GM19438 (cell line): ENCODE results near the gene CADM4.
"Not testable (repeated sequence)": the region's sequence is repeated elsewhere in the genome, so short reads cannot be mapped to it uniquely, and the experiment has no call there.

Source experiments
- ATAC-seq: cut with Tn5 transposase; IDR thresholded peaks from one replicate; pipeline ENCODE4 v1.9.1; 2021; ENCODE audit warnings: low read depth; ENCODE audit not compliant: unreplicated experiment

The CADM4 gene

DNA sequence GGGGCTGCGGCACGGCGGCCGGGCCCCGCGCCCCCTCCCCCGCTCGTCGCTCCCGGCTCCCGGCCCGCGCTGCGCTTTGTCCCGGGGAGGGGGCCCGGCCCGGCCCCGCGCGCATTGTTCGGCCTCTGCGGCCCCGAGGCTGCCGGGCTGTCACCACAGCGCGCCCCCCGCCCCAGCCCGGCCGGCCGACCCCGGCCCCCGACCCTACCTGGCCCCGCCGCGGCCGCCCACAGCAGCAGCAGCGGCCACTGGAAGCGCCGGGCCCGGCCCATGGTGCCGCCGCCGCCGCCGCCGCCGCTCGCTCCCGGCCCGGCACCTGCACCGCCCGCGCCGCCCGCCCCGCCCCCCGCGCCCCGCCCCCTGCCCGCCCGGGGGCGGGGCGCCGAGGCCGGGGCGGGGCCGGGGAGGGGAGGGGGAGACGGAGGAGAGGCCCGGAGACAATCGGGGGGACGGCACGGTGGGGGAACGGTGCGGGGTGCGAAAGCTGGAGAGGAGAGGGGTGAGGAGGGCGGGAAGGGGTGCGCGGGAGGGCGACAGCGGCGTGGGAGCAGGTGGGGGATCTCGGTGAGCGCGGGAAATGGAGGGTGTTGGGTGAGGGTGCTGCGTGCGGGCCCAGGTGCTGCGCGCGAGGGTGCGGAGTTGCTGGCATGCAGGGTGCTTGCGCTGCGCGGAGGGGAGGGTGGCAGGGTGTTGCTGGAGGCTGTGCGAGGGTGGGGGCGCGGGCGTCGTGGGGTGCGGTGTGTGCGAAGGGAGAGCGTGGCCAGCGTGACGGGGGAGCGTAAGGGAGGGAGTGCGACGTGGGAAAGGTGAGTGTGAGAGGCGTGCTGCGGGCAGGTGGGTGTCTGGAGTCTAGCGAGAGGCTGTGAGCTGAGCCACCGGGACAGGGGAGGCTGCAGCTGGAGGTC lies at the start of gene CADM4:
Gene CADM4 (minus strand): TSS at position 332 of the 905 bp plus-strand sequence. CDS start 60 bp downstream, at position 272.
- ATAC-seq: no peak

DNA sequence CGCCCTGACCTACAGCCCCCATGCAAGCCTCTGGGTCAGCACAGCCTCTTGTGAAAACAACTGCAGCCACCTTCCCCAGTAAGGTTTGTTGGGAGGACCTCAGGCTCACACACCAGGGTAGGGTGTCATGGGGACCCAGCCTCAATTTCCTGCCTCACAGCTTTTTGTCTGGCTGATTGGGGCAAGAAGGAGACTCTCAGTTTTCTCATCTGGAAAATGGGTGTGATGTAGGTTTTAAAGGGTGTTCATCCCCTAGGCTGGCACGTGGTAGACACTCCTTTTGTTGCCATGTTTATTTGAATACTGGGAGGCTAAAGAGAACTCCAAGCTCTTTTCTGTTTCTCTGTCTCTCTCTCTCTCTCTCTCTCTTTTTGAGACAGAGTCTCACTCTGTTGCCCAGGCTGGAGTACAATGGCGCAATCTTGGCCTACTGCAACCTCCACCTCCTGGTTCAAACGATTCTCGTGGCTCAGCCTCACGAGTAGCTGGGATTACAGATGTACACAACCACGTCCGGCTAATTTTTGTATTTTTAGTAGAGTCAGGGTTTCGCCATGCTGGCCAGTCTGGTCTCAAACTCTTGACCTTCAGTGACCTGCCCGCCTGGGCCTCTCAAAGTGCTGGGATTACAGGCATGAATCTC lies 48.5 kb upstream of the CADM4 start:
- ATAC-seq: no peak

DNA sequence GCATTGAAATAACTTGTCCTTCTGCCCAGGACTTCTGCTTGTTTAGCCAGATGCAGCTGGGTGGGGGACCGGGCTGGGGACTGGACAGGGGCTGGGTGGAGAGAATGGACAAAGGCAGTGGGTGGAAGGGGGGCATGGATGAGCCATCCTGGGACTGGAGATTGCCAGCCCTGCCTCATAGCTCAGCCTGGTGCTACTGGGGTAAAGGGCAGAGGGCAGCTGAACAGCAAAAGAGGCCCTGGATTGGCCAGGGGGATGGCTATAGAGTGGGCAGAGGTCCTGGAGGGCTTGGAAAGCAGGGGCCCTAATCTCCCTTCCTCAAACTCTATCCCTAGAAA lies 48.0 kb upstream of the CADM4 start:
- ATAC-seq: no peak

- no peak for ATAC-seq
These were observed 44.7 kb upstream of the CADM4 start for GRCh38 chr19:43684326-43684725.

DNA sequence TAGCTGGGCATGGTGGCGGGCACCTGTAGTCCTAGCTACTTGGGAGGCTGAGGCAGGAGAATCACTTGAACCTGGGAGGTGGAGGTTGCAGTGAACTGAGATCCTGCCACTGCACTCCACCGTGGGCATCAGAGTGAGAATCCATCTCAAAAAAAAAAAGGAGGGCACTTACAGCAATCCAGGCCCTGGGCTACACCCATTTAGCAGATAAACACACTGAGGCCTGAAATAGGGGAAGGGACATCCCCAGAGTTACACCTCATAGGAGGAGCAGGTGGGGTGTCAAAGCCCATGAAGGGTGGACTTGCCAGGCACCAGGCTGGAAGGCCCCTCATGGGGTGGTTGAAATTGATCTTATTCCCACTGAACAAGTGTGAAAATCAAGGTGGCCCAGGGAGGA lies 44.3 kb upstream of the CADM4 start:
- ATAC-seq: no peak

GRCh38 chr19:43682824-43683661 lies 43.4 kb upstream of the CADM4 start:
- ATAC-seq: no peak

DNA sequence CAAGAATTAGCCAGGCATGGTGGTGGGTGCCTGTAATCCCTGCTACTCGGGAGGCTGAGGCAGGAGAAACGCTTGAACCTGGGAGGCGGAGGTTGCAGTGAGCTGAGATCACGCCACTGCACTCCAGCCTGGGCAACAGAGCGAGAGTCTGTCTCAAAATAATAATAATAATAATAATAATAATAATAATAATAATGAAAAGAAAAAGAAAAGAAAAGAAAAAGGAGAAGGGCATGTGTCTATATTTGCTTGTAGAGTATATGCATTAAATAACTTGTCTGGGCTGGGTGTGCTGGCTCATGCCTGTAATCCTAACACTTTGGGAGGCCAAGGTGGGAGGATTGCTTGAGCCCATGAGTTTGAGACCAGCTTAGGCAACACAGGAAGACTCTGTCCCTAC lies 42.6 kb upstream of the CADM4 start:
- not testable (repeated sequence) for ATAC-seq

DNA sequence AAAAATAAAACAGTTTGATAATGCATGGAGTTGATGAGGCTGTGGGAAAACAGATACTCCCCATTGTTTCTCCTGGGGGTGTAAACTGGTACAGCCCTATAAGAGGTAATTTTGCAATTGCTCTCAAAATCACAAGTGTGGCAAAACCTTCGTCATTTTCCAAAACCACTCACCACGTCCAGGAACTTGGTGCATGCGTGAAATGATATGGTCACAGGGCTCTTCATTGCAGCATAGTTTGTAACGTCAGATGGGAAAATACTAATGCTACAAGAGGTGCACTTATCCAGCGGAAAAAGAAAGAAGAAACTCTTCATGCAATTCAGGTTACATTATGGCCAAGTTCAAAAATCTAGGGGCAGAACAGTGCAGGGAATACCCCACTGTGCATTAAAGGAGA lies 42.2 kb upstream of the CADM4 start:
- ATAC-seq: no peak

DNA sequence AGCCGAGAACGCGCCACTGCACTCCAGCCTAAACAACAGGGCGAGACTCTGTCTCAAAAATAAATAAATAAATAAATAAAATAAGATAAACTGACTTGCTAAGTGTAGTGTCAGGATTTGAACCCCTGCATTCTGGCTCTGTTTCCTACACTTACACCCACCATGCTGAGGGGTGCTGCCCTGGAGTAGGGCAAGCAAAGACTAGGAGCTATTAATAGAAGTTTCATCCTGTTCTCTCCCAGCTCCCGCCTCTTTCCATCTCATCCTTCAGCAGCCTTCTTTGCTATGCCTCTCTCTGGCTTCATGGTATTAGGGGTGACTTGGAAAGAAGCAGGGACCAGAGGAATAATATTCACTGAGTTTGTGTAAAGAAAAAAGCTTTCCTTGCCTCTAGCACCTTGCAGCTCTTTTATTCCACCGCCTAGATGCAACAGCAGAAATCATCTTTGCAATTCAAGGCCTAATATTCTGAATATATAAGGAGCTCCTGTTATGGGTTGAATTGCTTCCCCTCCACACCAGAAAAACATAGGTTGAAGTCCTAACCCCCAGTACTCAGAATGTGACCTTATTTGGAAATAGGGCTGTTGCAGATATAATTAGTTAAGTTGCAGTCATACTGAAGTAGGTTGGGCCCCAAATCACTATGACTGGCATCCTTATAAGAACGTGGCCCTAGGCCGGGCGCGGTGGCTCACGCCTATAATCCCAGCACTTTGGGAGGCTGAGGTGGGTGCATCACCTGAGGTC lies 39.0 kb upstream of the CADM4 start:
- ATAC-seq: no peak

GRCh38 chr19:43675906-43676305 lies 36.3 kb upstream of the CADM4 start:
- no peak for ATAC-seq

DNA sequence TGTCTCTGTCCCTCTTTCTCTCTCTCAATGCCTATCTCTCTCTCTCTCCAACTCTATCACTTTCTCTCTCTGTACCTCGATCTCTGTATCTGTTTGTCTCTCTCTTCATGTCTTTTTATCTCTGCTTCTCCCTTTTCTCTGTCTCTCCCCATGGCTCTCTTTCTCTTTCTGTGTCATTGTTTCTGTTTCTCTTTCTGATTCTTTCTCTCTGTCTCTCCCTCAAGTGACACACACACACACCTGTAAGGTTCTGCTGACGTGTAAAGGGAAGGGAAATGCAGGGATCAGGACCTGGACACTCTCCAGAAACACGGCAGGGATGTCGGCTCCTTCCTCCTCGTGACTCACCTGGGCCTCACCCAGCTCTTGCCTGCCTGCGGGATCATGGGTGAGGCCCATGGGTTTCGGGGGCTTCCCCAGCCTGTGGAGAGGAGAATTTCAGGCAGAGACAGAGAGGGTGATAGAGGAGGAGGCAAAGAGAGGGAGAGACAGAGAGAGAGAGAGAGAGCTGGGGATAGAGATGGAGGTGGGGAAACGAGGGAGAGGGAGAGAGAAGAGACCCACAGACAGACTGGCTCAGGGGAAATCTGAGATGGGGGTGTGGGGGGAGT lies 35.7 kb upstream of the CADM4 start:
- no peak for ATAC-seq

DNA sequence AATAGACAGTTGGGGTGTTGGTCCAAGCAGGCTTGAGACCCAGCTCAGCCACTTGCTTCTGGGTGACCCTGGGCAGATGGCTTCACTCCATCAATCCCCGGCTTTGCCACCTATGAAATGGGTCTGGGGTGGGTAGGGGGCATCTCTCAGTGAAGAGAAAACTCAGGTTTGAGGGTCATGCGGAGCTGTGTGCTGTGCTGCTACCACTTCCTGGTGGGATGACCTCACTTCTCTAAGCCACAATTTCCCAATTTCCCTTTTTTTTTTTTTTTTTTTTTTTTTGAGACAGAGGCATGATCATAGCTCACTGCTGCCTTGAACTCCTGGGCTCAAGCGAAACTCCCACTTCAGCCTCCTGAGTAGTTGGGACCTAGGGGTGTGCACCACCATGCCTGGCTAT lies 34.9 kb upstream of the CADM4 start:
- no peak for ATAC-seq

- no peak for ATAC-seq
These were observed 34.5 kb upstream of the CADM4 start for GRCh38 chr19:43674183-43674582.

DNA sequence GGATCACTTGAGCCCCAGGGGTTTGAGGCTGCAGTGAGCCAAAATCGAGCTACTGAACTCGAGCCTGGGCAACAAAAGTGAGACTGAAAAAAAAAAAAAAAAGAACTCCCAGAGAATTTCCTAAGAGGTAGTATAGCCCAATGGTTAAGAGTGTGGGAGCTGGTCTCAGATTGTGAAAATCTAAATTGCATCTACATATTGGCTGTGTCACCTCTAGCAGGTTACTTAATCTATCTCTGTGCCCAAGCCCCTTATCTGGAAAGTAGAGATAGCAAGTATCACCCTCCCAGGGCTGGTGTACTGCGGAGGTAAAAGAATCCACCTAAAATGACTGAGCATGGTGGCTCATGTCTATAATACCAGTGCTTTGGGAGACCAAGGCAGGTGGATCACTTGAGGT lies 34.0 kb upstream of the CADM4 start:
- ATAC-seq: no peak

GRCh38 chr19:43672061-43672679 lies 32.5 kb upstream of the CADM4 start:
- ATAC-seq: no peak

GRCh38 chr19:43668406-43669109 lies 28.9 kb upstream of the CADM4 start:
- peak; percentile 93 for ATAC-seq

GRCh38 chr19:43667876-43668405 lies 28.3 kb upstream of the CADM4 start:
- no peak for ATAC-seq

- ATAC-seq: no peak
These were observed 27.7 kb upstream of the CADM4 start for GRCh38 chr19:43667126-43667875.
